Measurements from ENCODE around the gene CCDC14.

The CCDC14 gene

DNA sequence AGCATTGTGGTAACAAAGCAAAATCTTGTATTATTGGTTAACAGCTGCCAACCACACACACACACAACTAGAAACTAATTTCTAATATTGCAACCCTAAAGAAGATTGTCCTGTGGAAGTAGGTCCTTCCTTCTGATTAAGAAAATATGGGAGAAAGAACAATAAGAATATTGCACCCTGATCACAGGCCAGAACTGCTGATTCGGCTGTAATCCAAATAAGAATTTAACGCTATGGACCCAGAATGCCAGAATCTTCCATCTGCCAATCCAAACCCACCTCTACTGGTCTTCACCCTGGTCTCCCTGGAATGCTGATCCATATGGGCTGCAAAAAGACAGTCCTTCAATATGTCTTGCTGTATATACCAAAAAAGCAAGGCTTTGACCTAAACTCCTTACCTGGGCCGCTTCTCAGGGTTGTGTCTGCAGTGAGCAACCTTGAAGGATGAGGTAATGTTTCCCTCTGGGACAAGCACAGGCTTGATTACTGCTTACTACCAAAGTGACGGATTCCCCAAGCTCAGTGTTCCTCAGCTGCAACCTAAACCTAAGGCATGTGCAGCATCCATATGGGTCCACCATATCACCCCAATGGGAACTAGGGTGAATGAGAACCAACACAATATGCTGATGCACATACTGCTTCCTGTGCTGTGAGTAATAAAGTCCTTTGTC, 8.0 kb downstream of the CCDC14 start:
- Histone ChIP-seq H3K79me2 (ENCODE audit: insufficient read depth, low read length) (peaks cover 7% of the 10 kb centered on the region; the same call in 1 of the 2 replicates), H3F3A (ENCODE audit: insufficient read depth) (0 out of 2 replicates have a peak, but pooled peaks cover 2% of the 10 kb centered on the region), H3K27ac (ENCODE audit: low read depth, low read length) (no peak overlapping the region), H3K4me2 (ENCODE audit: low read depth, low read length, poor library complexity, severe bottlenecking) (no peak overlapping the region), H4K20me1 (ENCODE audit: low read depth, low read length) (no peaks in the 10 kb centered on the region), H3K36me3 (ENCODE audit: low read length) (peaks cover 38% of the 10 kb centered on the region), H3K9me2 (replicated peaks; ENCODE audit: insufficient read depth, low read length) (no peaks in the 10 kb centered on the region), H2AFZ (ENCODE audit: low read depth, low read length, severe bottlenecking) (no peak overlapping the region), H3K9me3 (ENCODE audit: insufficient read depth, low read length) (no peaks in the 10 kb centered on the region), H3K4me3 (ENCODE audit: insufficient read depth, low read length, poor library complexity, severe bottlenecking) (no peak overlapping the region), H3K9ac (ENCODE audit: low read length) (no peak overlapping the region), H3K27me3 (ENCODE audit: low read length) (no peaks in the 10 kb centered on the region)
- no peak for TF ChIP-seq EZH2phosphoT487 (conservative IDR thresholded peaks at IDR 0.05; ENCODE audit: low read length)
- TF ChIP-seq, protein P1, sequence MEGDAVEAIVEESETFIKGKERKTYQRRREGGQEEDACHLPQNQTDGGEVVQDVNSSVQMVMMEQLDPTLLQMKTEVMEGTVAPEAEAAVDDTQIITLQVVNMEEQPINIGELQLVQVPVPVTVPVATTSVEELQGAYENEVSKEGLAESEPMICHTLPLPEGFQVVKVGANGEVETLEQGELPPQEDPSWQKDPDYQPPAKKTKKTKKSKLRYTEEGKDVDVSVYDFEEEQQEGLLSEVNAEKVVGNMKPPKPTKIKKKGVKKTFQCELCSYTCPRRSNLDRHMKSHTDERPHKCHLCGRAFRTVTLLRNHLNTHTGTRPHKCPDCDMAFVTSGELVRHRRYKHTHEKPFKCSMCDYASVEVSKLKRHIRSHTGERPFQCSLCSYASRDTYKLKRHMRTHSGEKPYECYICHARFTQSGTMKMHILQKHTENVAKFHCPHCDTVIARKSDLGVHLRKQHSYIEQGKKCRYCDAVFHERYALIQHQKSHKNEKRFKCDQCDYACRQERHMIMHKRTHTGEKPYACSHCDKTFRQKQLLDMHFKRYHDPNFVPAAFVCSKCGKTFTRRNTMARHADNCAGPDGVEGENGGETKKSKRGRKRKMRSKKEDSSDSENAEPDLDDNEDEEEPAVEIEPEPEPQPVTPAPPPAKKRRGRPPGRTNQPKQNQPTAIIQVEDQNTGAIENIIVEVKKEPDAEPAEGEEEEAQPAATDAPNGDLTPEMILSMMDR (IDR thresholded peaks at IDR 0.05; ENCODE audit: insufficient read depth, low read length, poor library complexity, severe bottlenecking) = no peak

DNA sequence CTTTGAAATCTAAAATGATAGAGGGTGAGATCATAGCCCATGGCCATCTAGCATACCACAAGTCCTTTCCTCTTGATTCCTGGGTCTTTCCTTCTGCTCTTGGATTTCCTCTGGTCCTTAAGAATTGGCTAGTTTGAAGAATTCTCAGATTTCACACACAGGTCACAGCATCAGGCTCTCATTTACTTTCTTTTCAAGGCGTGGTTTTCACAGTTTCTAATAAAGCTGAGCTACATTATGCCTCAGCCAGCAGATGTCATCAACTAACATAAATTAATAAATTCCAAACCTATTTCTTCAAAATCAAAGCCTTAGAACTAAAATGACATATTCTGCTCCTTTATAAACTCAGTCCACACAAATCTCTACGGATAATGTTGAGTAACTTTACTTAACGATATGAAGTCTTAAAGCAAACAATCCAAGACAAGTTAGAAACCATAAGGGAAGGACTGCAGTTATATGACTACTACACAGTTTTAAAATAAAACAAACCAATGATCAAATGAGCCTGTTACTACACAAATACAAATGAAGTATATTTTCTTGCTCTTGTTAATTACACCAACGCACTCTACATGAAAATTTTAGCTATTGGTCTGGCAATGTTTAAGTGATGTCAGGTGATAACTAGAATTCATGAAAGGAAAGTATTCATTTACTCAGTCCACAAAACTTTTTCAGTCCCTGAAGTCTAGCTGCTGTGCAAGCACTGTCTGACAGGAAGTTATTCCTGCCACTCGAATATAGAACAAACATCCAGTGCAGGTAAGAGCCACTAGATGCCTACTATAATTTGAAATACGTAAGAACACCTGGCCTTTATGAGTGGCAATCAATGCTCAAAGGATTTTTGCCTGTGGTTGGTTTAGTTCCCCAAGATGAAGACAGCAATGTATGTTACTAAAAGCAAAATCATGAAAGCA, 9.2 kb downstream of the CCDC14 start:
- no peaks in the 10 kb centered on the region for H4K20me1 ChIP-seq (ENCODE audit: low read depth, low read length)
- no peak overlapping the region for H3K4me2 ChIP-seq (ENCODE audit: low read depth, low read length, poor library complexity, severe bottlenecking)
- H3K79me2 ChIP-seq (ENCODE audit: insufficient read depth, low read length) = 0 out of 2 replicates have a peak, but pooled peaks cover 4% of the 10 kb centered on the region
- no peaks in the 10 kb centered on the region for H3K9me2 ChIP-seq (replicated peaks; ENCODE audit: insufficient read depth, low read length)
- H3F3A ChIP-seq (ENCODE audit: insufficient read depth) = 0 out of 2 replicates have a peak, but pooled peaks cover 2% of the 10 kb centered on the region
- no peak overlapping the region for H3K4me3 ChIP-seq (ENCODE audit: insufficient read depth, low read length, poor library complexity, severe bottlenecking)
- H3K27me3 ChIP-seq (ENCODE audit: low read length) = no peaks in the 10 kb centered on the region
- no peak overlapping the region for H2AFZ ChIP-seq (ENCODE audit: low read depth, low read length, severe bottlenecking)
- H3K9me3 ChIP-seq (ENCODE audit: insufficient read depth, low read length) = no peaks in the 10 kb centered on the region
- TF ChIP-seq, protein P1 (IDR thresholded peaks at IDR 0.05; ENCODE audit: insufficient read depth, low read length, poor library complexity, severe bottlenecking) = no peak
- no peak for TF ChIP-seq EZH2phosphoT487 (conservative IDR thresholded peaks at IDR 0.05; ENCODE audit: low read length)
- no peak overlapping the region for H3K9ac ChIP-seq (ENCODE audit: low read length)
- peaks cover 42% of the 10 kb centered on the region for H3K36me3 ChIP-seq (ENCODE audit: low read length)
- H3K27ac ChIP-seq (ENCODE audit: low read depth, low read length) = no peak overlapping the region

DNA sequence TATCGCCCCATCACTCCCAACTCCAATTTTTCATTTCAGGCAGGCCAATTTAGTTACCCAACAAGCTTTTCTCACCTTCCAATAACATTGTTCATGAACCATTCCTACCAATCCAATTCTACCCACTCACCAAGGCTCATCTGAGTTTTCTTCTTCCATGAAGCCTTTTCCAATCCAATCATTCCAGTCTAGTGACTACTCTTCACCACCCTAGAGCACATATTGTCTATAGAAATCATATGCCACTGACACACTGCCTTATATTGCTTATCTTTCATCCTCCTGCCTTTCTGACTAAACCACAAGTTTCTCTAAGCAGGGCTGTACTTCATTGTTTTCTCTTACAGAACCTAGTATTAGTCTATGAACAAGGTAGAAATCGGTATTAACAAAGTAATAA, 11.4 kb downstream of the CCDC14 start:
- Histone ChIP-seq H3K4me3 (ENCODE audit: insufficient read depth, low read length, poor library complexity, severe bottlenecking) (no peak overlapping the region), H4K20me1 (ENCODE audit: low read depth, low read length) (no peaks in the 10 kb centered on the region), H3K4me2 (ENCODE audit: low read depth, low read length, poor library complexity, severe bottlenecking) (no peak overlapping the region), H3K27ac (ENCODE audit: low read depth, low read length) (no peak overlapping the region), H3K27me3 (ENCODE audit: low read length) (no peaks in the 10 kb centered on the region), H3F3A (ENCODE audit: insufficient read depth) (no peaks in the 10 kb centered on the region), H3K9me2 (replicated peaks; ENCODE audit: insufficient read depth, low read length) (no peaks in the 10 kb centered on the region), H3K9ac (ENCODE audit: low read length) (no peak overlapping the region), H2AFZ (ENCODE audit: low read depth, low read length, severe bottlenecking) (no peak overlapping the region), H3K9me3 (ENCODE audit: insufficient read depth, low read length) (no peaks in the 10 kb centered on the region), H3K79me2 (ENCODE audit: insufficient read depth, low read length) (0 out of 2 replicates have a peak, but pooled peaks cover 4% of the 10 kb centered on the region), H3K36me3 (ENCODE audit: low read length) (peaks cover 47% of the 10 kb centered on the region)
- no peak for TF ChIP-seq EZH2phosphoT487 (conservative IDR thresholded peaks at IDR 0.05; ENCODE audit: low read length)
- TF ChIP-seq, protein P1 (IDR thresholded peaks at IDR 0.05; ENCODE audit: insufficient read depth, low read length, poor library complexity, severe bottlenecking) = no peak
